HG03378 (cell line): Measurements from ENCODE around the gene LOXL4.

ENCODE experiments used
- ATAC-seq: cut with Tn5 transposase; IDR thresholded peaks from one replicate; pipeline ENCODE4 v1.9.1; 2021; ENCODE audit warnings: mild to moderate bottlenecking, moderate library complexity; ENCODE audit not compliant: unreplicated experiment

LOXL4 gene

DNA sequence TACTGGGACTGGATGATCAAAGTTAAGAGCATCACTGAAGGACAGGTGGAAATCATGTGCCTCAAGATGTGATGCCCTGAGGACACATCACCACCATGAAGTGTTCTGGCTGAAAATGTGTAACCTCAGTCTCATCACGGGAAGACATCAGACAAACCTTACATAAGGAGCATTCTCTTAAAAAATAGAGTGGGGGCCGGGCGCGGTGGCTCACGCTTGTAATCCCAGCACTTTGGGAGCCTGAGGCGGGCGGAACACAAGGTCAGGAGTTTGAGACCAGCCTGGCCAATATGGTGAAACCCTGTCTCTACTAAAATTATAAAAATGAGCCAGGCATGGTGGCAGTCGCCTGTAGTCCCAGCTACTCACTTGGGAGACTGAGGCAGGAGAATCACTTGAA lies 65.6 kb downstream of the LOXL4 start:
- no peak for ATAC-seq

DNA sequence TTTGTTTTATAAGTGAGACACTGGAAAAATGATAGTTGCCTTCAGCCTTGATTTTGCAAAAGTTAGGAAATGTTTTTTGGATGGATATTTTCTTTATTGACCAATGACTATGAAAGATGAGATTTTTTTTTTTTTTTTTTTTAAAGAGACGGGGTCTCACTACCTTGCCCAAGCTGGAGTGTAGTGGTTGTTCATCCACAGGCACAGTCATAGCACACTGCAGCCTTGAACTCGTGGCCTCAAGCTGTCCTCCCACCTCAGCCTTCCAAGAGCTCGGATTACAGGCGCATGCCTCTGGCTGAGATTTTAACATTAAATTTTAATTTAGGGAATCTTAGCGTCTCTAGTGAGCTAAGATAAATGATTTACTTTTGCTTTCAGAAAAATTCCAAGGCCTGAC lies 66.2 kb downstream of the LOXL4 start:
- no peak for ATAC-seq
